LNCaP clone FGC (cell line): ENCODE data around the gene ASTN2.

Source experiments
- DNase-seq: peaks from one replicate; pipeline ENCODE4 v3.0.0-alpha.2; 2011; ENCODE audit warnings: low read depth
- H3K4me3 ChIP-seq: 2 replicates; pipeline ENCODE4 v1.5.1; 2011; ENCODE audit warnings: mild to moderate bottlenecking, low read depth, low read length, control low read depth
- CTCF ChIP-seq: IDR thresholded peaks from 2 replicates; pipeline ENCODE4 v1.5.1; 2012; ENCODE audit warnings: mild to moderate bottlenecking; ENCODE audit not compliant: control insufficient read depth, insufficient read depth; ENCODE audit errors: extremely low read depth

The ASTN2 gene

DNA sequence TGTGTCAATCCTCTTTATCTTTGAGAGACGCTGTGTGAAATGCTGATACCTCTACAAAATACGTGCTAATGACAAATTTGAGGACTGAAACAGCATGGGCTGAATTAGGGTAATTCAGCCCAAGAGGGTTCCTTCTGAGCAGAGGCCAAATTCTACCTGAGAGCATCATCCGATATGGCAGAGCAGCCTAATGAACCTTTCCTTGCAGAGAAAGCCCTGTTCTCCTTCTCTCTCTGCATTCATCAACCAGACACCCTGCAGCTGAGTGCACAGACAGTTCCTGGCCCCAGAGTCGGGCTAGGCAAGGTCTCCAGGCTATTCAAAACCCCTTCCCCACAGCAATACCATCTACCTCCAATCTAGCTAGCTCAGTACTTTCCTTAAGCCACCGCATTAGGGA lies 649.8 kb downstream of the ASTN2 start:
- TF ChIP-seq CTCF, result no peak
- H3K4me3 ChIP-seq, result no peak overlapping the region

DNA sequence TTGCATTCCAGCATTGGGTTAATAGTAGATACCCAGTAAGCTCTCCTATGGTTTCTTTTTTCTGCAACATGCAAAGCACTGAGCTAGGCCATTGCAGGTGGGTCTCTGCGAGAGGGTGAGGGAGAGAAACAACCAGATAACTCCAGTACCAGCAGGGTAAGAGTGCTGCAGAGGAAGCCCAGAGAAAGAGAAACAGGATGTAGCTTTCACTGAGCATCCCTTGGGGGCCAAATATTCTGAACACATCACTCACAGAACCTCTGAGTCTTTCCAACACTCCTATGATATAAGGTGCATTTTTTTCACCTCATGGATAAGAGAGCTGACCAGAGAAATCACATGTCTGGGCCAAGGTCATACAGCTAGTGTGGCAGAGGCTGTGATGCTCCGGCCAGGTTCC lies 651.1 kb downstream of the ASTN2 start:
- DNase-seq, result no peak
- TF ChIP-seq CTCF, result no peak
- no peak overlapping the region for H3K4me3 ChIP-seq

More for the DNA sequence above, 649.8 kb downstream of the ASTN2 start:
- DNase-seq, result no peak

DNA sequence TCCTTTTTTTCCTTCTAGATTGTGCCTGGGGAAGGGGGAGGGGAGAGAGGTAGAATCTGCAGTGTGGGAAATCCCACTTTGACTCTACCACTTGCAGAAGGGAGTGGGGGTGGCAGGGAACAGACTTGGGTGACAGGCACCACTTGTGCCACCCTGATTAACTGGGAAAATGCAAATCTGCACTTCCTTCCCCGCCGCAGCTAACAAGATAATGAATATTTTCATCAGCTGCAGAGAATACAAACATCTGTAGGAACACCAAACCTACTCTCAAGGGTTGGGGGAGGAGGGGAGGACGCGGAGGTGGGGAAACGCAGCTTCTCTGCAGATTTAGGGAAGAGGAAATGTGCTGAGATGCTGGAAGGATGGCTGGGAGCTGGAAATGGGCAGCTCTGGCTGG lies 654.2 kb downstream of the ASTN2 start:
- DNase-seq, result no peak
- no peak for TF ChIP-seq CTCF
- no peak overlapping the region for H3K4me3 ChIP-seq

GRCh38 chr9:116757030-116757429 lies 657.8 kb downstream of the ASTN2 start:
- TF ChIP-seq CTCF, result no peak
- H3K4me3 ChIP-seq, result no peak overlapping the region
- DNase-seq, result no peak

DNA sequence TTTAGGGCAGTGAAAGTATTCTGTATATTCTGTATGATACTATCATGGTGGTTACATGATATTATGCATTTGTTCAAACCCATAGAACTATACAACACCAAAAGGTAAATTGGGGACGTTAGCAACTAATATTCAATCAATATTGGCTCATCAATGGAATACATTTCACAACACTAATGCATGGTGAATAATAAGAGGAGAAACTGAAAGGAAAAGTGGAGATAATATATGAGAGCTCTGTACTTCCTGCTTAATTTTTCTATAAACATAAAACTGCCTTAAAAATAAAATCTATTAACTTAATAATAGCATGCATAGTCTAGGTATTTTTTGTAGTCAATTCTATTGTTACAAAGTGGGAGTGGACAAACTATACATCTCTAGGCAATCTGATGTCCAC lies 661.5 kb downstream of the ASTN2 start:
- no peak overlapping the region for H3K4me3 ChIP-seq
- no peak for DNase-seq
- TF ChIP-seq CTCF, result no peak

- no peak for DNase-seq
- TF ChIP-seq CTCF, result no peak
- no peak overlapping the region for H3K4me3 ChIP-seq
Observed at GRCh38 chr9:116750510-116750909, 664.3 kb downstream of the ASTN2 start.

GRCh38 chr9:116749772-116750171 lies 665.1 kb downstream of the ASTN2 start:
- H3K4me3 ChIP-seq, result no peak overlapping the region
- no peak for TF ChIP-seq CTCF
- DNase-seq, result no peak
